OCI-LY1 (cell line): ENCODE data around the gene CLN3.

Experiments used
- CTCF ChIP-seq: fragments of 200-600 bp; sonication (generic), shearing (Covaris generic); IDR thresholded peaks from 2 replicates; pipeline ENCODE4 v1.5.1; 2017; ENCODE audit warnings: mild to moderate bottlenecking, antibody characterized with exemption, low read length, moderate library complexity, mixed read lengths
- EZH2 ChIP-seq: fragments of 200-600 bp; sonication (generic), shearing (Covaris generic); IDR thresholded peaks from 2 replicates; pipeline ENCODE4 v1.8.0; 2017; ENCODE audit warnings: borderline replicate concordance, mixed run types, mild to moderate bottlenecking, antibody characterized with exemption, low read length, moderate library complexity, mixed read lengths

- TF ChIP-seq CTCF (no peak), EZH2 (no peak)
Measured at GRCh38 chr16:28534542-28535373, 42.9 kb upstream of the CLN3 start.
